Kidney capillary endothelial cell (primary cell): ENCODE measurements around the gene RRAS.
"Not testable (repeated sequence)": the region's sequence is repeated elsewhere in the genome, so short reads cannot be mapped to it uniquely, and the experiment has no call there.

Experiments
- DNase-seq: peaks from one replicate; pipeline ENCODE4 v3.0.0-alpha.2; 2018; ENCODE audit warnings: low spot score

Gene RRAS

GRCh38 chr19:49631014-49631588 is 8.8 kb downstream of the RRAS start:
- DNase-seq = no peak

- DNase-seq = no peak
Measured at GRCh38 chr19:49629659-49630058, 10.3 kb downstream of the RRAS start.

GRCh38 chr19:49626226-49626625 is 13.7 kb downstream of the RRAS start:
- no peak for DNase-seq

- no peak for DNase-seq
Measured at GRCh38 chr19:49624967-49625910, 14.7 kb downstream of the RRAS start.

GRCh38 chr19:49617860-49618259 is 22.1 kb downstream of the RRAS start:
- not testable (repeated sequence) for DNase-seq

GRCh38 chr19:49616945-49617344 is 23.0 kb downstream of the RRAS start:
- no peak for DNase-seq

- DNase-seq = no peak
Measured at GRCh38 chr19:49616532-49616931, 23.4 kb downstream of the RRAS start.

- DNase-seq = no peak
Measured at GRCh38 chr19:49615861-49616260, 24.1 kb downstream of the RRAS start.

- DNase-seq = peak; percentile 96
Measured at GRCh38 chr19:49614096-49614833, 25.7 kb downstream of the RRAS start.

GRCh38 chr19:49613374-49613773 is 26.6 kb downstream of the RRAS start:
- no peak for DNase-seq

- DNase-seq = no peak
Measured at GRCh38 chr19:49609499-49610092, 30.3 kb downstream of the RRAS start.

- DNase-seq = no peak
Measured at GRCh38 chr19:49605605-49606004, 34.3 kb downstream of the RRAS start.

GRCh38 chr19:49602806-49603205 is 37.1 kb downstream of the RRAS start:
- no peak for DNase-seq

GRCh38 chr19:49601482-49602038 is 38.4 kb downstream of the RRAS start:
- DNase-seq = no peak

- DNase-seq = no peak
Measured at GRCh38 chr19:49599378-49600295, 40.3 kb downstream of the RRAS start.

GRCh38 chr19:49597703-49597974 is 42.3 kb downstream of the RRAS start:
- DNase-seq = no peak

GRCh38 chr19:49596954-49597702 is 42.8 kb downstream of the RRAS start:
- DNase-seq = no peak

GRCh38 chr19:49596407-49596806 is 43.5 kb downstream of the RRAS start:
- DNase-seq = no peak

GRCh38 chr19:49595819-49596404 is 44.0 kb downstream of the RRAS start:
- DNase-seq = no peak
